Lower lobe of right lung (tissue), 2 donors: ENCODE measurements around the gene AQP2. TPM values are rescaled to one million over a fixed set of nuclear protein-coding genes. Genes with fewer than 3 reads are reported as not detected.

Source experiments
- ATAC-seq, 2 donors: fragments of 200-7000 bp; cut with Tn5 transposase; one replicate each; pipeline ENCODE4 v1.9.1; 2020 to 2022; ENCODE audit warnings: mild to moderate bottlenecking in 2 of 2, moderate library complexity in 2 of 2
- DNase-seq: peaks from one replicate; pipeline ENCODE4 v3.0.0-alpha.2; 2020
- H3K27ac ChIP-seq: fragments of 200-600 bp; one replicate; pipeline ENCODE4 v1.8.0; 2022
- H3K27me3 ChIP-seq: fragments of 200-600 bp; one replicate; pipeline ENCODE4 v1.8.0; 2022; ENCODE audit warnings: low read depth
- H3K36me3 ChIP-seq: fragments of 200-600 bp; one replicate; pipeline ENCODE4 v1.8.0; 2022; ENCODE audit warnings: mild to moderate bottlenecking
- H3K4me1 ChIP-seq: fragments of 200-600 bp; one replicate; pipeline ENCODE4 v1.8.0; 2022
- H3K4me3 ChIP-seq: fragments of 200-600 bp; one replicate; pipeline ENCODE4 v1.8.0; 2022; ENCODE audit warnings: mild to moderate bottlenecking
- H3K9me3 ChIP-seq: fragments of 200-600 bp; one replicate; pipeline ENCODE4 v1.8.0; 2022
- intact Hi-C: fragments of 100-400 bp; cut with DNase I; formaldehyde crosslinking; loops from one replicate; pipeline ENCODE4 v1.11.0; 2022
- total RNA-seq: library from RNA; stranded (reverse); fragmentation: NEBNext Ultra II Directional; extraction: Animal tissue kit (Norgen Biotek cat#: 25700); gene quantifications from one replicate; pipeline ENCODE4 v1.2.1, GENCODE V29; 2021
- TF ChIP-seq, protein P1 (sequence below): fragments of 200-600 bp; IDR thresholded peaks from one replicate; pipeline ENCODE4 v1.8.0; 2022; ENCODE audit warnings: antibody characterized with exemption, mild to moderate bottlenecking
- donor health status: DM: no; HTN: yes; CAD: no; lungs with severe emphysema.

Gene AQP2
- total RNA-seq, 1 donor from 2014 or later = not detected

DNA sequence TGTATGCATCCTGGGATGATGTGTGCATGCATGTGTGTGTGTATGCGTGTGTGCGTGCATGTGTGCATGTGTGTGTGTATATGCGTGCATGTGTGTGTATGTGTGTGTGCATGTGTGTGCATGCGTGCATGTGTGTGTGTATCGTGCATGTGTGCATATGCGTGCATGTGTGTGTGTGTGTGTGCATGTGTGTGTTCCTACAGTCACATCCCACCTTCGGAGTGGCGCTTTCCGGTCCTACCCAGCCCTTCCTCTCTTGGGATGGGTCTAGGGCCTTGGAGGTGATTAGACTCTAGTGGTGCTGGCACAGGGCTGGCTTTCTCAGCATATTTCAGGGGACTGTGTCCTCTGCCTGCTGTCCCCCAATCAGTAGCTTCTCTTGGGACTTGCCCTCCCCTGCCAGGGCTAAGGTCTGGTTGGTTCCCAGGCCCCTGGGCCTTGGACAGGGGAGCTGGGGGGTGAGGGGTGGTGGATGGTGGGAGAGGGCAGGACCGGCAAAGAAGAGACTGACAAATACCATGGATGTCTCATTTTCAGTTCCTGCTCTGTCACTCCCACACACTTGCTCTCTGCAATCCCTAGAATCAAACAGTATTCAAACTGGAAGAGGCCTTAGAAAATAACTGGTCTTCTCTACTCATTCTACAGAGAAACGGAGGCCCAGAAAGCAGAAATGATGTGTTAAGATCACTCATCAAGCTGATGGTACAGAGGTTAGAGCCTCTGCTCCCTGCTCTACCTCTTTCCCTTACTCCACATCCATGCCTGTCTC lies 24.9 kb upstream of the AQP2 start:
- TF ChIP-seq, protein P1, sequence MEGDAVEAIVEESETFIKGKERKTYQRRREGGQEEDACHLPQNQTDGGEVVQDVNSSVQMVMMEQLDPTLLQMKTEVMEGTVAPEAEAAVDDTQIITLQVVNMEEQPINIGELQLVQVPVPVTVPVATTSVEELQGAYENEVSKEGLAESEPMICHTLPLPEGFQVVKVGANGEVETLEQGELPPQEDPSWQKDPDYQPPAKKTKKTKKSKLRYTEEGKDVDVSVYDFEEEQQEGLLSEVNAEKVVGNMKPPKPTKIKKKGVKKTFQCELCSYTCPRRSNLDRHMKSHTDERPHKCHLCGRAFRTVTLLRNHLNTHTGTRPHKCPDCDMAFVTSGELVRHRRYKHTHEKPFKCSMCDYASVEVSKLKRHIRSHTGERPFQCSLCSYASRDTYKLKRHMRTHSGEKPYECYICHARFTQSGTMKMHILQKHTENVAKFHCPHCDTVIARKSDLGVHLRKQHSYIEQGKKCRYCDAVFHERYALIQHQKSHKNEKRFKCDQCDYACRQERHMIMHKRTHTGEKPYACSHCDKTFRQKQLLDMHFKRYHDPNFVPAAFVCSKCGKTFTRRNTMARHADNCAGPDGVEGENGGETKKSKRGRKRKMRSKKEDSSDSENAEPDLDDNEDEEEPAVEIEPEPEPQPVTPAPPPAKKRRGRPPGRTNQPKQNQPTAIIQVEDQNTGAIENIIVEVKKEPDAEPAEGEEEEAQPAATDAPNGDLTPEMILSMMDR = no peak
- no peaks in the 10 kb centered on the region for H3K27me3 ChIP-seq
- no peak overlapping the region for H3K4me3 ChIP-seq
- peaks cover under 1% of the 10 kb centered on the region for H3K4me1 ChIP-seq
- DNase-seq (no peak), ATAC-seq (no peak)
- H3K27ac ChIP-seq = no peak overlapping the region
- intact Hi-C loops = no loop called here
- no peaks in the 10 kb centered on the region for H3K36me3 ChIP-seq
- H3K9me3 ChIP-seq = no peaks in the 10 kb centered on the region

DNA sequence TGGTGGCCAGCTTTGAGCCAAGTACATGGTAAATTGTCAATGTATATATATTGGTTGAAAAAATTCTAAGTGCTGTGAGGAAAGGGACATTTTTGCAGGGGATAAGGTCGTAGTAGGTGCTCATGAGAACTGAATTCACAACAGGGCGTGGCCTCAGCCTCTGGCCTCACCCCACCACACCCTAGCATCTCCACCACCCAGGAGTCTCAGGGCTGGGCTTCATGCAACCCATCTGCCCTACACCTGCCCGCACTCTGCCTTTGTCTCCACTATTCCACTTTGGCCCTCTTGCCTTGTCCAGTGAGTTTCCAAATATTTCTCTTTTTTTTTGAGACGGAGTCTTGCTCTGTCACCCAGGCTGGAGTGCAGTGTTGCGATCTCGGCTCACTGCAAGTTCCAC lies 22.1 kb upstream of the AQP2 start:
- Histone ChIP-seq H3K9me3 (no peaks in the 10 kb centered on the region), H3K36me3 (no peaks in the 10 kb centered on the region), H3K27ac (no peak overlapping the region), H3K27me3 (no peaks in the 10 kb centered on the region), H3K4me3 (no peak overlapping the region), H3K4me1 (no peaks in the 10 kb centered on the region)
- TF ChIP-seq, protein P1 = no peak
- DNase-seq = no peak
- no peak for ATAC-seq
- intact Hi-C loops = no loop called here

DNA sequence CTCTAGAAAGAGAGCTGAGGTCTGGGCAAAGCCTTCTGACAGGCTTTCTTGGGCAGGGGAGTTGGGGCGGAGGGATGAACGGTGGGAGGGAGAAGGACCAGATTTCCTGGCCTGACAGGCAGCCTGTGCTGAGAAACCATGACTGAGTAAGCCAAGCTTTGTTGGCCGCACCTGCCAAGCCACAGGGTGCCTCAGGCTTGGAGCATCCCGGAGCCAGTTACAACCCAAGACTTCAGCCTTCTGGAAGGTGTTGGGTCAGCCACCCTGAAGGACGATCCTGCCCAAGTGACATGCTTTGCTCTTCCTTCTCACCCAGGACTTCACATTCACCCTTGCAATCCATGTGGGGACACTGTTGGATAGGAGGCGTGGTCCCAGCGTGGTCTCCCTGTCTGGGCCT lies 21.0 kb upstream of the AQP2 start:
- Histone ChIP-seq H3K4me1 (no peaks in the 10 kb centered on the region), H3K27me3 (no peaks in the 10 kb centered on the region), H3K9me3 (no peaks in the 10 kb centered on the region), H3K4me3 (no peak overlapping the region), H3K27ac (no peak overlapping the region), H3K36me3 (no peaks in the 10 kb centered on the region)
- intact Hi-C loops = no loop called here
- DNase-seq (no peak), ATAC-seq (no peak)
- TF ChIP-seq, protein P1 = no peak

DNA sequence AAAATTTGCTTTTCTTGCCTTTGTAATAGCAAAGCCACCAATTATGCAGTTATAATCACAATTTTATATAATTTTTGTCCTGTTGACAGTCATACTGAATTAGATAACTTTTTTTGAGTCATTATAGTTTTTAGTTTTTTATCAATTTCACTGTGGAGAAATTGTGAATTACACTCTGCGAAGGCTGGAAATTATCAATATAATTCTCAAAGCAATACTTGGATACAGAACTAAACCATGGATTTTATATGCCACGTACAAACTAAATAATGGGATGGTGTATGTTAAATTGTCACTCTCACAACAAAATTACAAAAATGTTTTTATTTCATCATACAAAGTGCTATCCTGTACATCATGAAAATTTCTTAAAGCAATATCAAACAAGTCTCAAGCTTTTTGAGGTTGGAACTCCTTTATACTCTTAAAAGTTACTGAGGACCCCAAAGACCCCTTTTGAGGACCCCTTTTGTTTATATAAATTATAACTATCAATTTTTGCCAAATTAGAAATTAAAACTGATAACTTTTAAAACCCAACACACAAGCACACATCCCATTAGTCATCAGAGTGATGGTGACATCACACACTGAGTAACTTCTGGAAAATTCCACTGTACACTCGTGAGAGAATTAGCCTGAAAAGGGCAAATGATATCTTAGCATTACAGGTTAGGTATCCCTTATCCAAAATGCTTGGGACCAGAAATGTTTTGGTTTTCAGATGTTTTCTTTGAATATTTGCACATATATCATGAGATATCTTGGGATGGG lies 19.8 kb upstream of the AQP2 start:
- Histone ChIP-seq H3K4me3 (no peak overlapping the region), H3K27ac (no peak overlapping the region), H3K9me3 (no peaks in the 10 kb centered on the region), H3K36me3 (no peaks in the 10 kb centered on the region), H3K27me3 (no peaks in the 10 kb centered on the region), H3K4me1 (no peaks in the 10 kb centered on the region)
- intact Hi-C loops = no loop called here
- DNase-seq = no peak
- ATAC-seq = no peak
- TF ChIP-seq, protein P1 = no peak

DNA sequence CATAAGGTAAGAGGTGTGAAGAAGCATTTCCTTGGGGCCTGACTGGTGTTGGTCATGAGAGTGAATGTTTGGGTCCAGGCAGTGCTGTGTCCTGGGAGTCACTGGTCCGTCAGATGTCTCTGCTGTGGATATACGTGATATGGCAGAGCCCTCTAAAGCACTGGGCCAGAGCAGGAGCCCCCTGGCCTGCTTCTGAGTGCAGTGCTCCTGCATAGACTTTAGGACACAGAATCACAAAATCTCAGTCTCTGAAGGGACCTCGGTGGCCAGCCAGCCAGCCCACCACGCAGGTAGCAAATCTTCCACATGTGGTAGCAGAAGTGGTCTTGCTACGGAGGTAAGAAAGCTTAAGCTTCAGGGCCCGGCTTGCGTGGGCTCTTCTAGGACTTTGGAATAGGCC lies 18.5 kb upstream of the AQP2 start:
- DNase-seq = no peak

More for the DNA sequence above, 18.5 kb upstream of the AQP2 start:
- intact Hi-C loops = no loop called here
- H3K4me1 ChIP-seq = no peaks in the 10 kb centered on the region
- no peaks in the 10 kb centered on the region for H3K36me3 ChIP-seq
- H3K27me3 ChIP-seq = no peaks in the 10 kb centered on the region
- H3K27ac ChIP-seq = no peak overlapping the region
- no peaks in the 10 kb centered on the region for H3K9me3 ChIP-seq
- H3K4me3 ChIP-seq = no peak overlapping the region
- TF ChIP-seq, protein P1 = no peak
- ATAC-seq = no peak
